Mesendoderm (in vitro differentiated cells): ENCODE data around the gene SHROOM2.

Experiments used
- DNase-seq: peaks from one replicate; pipeline ENCODE4 v3.0.0; 2013
- H2AK5ac ChIP-seq: 2 replicates; pipeline ENCODE4 v1.6.1; 2013; ENCODE audit warnings: low read length, inconsistent platforms
- H2BK120ac ChIP-seq: 2 replicates; pipeline ENCODE4 v1.6.1; 2013; ENCODE audit warnings: low read depth, mild to moderate bottlenecking, low read length, moderate library complexity, mixed read lengths
- H2BK15ac ChIP-seq: replicated peaks from 2 replicates; pipeline ENCODE4 v1.6.1; 2013; ENCODE audit warnings: low read depth, mild to moderate bottlenecking, moderate library complexity
- H2BK5ac ChIP-seq: 2 replicates; pipeline ENCODE4 v1.6.1; 2013; ENCODE audit warnings: low read length, inconsistent platforms
- H3K18ac ChIP-seq: 2 replicates; pipeline ENCODE4 v1.6.1; 2013; ENCODE audit warnings: mild to moderate bottlenecking, low read length, mixed read lengths
- H3K23ac ChIP-seq: one replicate; pipeline ENCODE4 v1.6.1; 2013; ENCODE audit warnings: low read length
- H3K27ac ChIP-seq: 2 replicates; pipeline ENCODE4 v1.5.1; 2013; ENCODE audit warnings: low read depth, mild to moderate bottlenecking, inconsistent platforms, low read length, moderate library complexity
- H3K27me3 ChIP-seq: 2 replicates; pipeline ENCODE4 v1.6.1; 2013; ENCODE audit warnings: low read length, control low read depth, mild to moderate bottlenecking, inconsistent platforms; ENCODE audit not compliant: insufficient read depth, poor library complexity
- H3K36me3 ChIP-seq: 2 replicates; pipeline ENCODE4 v1.6.1; 2013; ENCODE audit warnings: low read length, inconsistent platforms; ENCODE audit not compliant: control insufficient read depth, insufficient read depth
- H3K4ac ChIP-seq: one replicate; pipeline ENCODE4 v1.6.1; 2013; ENCODE audit warnings: low read depth, mild to moderate bottlenecking, low read length, moderate library complexity
- H3K4me1 ChIP-seq: 2 replicates; pipeline ENCODE4 v1.6.1; 2013; ENCODE audit warnings: low read depth, low read length, inconsistent platforms; ENCODE audit not compliant: control insufficient read depth
- H3K4me2 ChIP-seq: 2 replicates; pipeline ENCODE4 v1.6.1; 2013; ENCODE audit warnings: low read length
- H3K4me3 ChIP-seq: 2 replicates; pipeline ENCODE4 v1.5.1; 2013; ENCODE audit warnings: mild to moderate bottlenecking, low read length
- H3K56ac ChIP-seq: one replicate; pipeline ENCODE4 v1.6.1; 2013; ENCODE audit warnings: low read length
- H3K79me1 ChIP-seq: 2 replicates; pipeline ENCODE4 v1.6.1; 2013; ENCODE audit warnings: low read length, inconsistent platforms
- H3K79me2 ChIP-seq: 2 replicates; pipeline ENCODE4 v1.6.1; 2013; ENCODE audit warnings: mild to moderate bottlenecking, low read length; ENCODE audit not compliant: control insufficient read depth, insufficient read depth
- H3K9ac ChIP-seq: 2 replicates; pipeline ENCODE4 v1.6.1; 2013; ENCODE audit warnings: low read length, inconsistent platforms
- H4K5ac ChIP-seq: one replicate; pipeline ENCODE4 v1.6.1; 2013; ENCODE audit warnings: low read length
- H4K8ac ChIP-seq: one replicate; pipeline ENCODE4 v1.6.1; 2013; ENCODE audit warnings: low read depth, mild to moderate bottlenecking, control low read depth, low read length, moderate library complexity
- WGBS: extraction: QIAGEN DNeasy Blood & Tissue Kit; methylation state at CpG from one replicate; pipeline ENCODE4 v1.1.7; 2013; ENCODE audit warnings: low lambda C conversion rate, missing lambda C conversion rate; ENCODE audit not compliant: insufficient coverage; ENCODE audit errors: extremely low coverage; 5-methylcytosine and 5-hydroxymethylcytosine counted together

The SHROOM2 gene

DNA sequence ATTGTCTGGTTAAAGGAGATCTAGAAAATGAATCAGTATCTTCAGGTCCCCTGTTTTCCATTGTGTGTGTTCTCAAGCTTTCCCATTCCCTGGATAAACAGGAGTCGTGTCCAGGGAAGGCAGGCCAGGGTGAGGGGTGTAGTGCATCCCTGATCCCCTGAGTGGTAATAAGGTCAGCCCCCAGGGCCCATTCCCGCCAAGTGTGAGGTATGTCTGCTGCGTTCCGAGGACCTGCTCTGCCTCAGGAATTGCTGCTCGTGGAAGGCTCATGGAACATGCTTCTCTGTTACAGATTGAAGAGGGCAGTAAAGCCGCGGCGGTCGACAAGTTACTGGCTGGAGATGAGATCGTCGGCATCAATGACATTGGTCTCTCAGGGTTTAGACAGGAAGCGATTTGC is 87.1 kb downstream of the SHROOM2 start:
- Histone ChIP-seq H3K9ac (no peak overlapping the region), H4K5ac (no peak overlapping the region), H3K4me3 (no peak overlapping the region), H3K4me1 (no peaks in the 10 kb centered on the region), H2BK120ac (no peak overlapping the region), H3K18ac (no peak overlapping the region), H3K79me1 (no peaks in the 10 kb centered on the region), H3K56ac (no peak overlapping the region), H3K4ac (no peak overlapping the region), H2AK5ac (no peak overlapping the region), H2BK5ac (no peak overlapping the region), H2BK15ac (no peak overlapping the region), H3K27ac (no peak overlapping the region), H4K8ac (no peak overlapping the region), H3K4me2 (no peak overlapping the region), H3K36me3 (no peaks in the 10 kb centered on the region), H3K79me2 (no peaks in the 10 kb centered on the region), H3K23ac (no peak overlapping the region), H3K27me3 (no peaks in the 10 kb centered on the region)
- no CpG with 5 or more reads among the region's 12 CpGs for WGBS
- no peak for DNase-seq

DNA sequence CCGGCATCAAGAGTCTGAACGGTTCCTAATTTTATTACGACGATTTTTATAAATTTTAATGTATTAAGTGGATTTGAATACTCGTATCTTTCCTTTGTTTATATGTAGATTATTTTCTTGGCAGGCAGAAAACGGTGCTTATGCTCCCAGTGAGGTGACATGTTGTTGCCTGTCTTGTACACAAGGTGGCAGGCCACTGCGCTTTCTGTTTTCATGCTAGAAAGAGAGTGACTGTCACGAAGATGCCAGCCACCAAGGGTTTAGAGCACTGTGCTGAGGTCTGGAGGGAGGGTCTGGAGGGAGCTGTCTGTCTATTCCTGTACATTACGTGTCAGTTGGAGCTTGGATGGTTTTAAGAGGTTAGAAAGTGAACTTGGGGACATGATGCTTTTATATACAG is 87.7 kb downstream of the SHROOM2 start:
- WGBS: no CpG with 5 or more reads among the region's 9 CpGs

DNA sequence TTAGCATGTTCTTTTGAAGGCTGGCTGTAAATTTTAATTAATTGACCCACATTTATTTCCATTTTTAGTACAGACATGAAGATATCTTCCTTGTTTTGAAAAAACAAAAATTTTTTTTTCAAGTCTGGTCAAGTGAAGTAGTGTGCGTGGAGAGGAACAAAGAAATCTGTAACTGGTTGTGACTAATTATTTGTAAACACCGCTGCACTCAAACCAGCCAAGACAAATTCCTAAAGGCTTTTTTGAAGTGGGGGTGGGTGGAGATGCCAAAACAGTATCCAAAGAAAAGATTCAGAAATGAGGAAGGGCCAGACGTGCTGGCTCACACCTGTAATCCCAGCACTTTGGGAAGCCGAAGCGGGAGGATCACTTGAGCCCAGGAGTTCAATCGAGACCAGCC is 88.3 kb downstream of the SHROOM2 start:
- Histone ChIP-seq H3K4me1 (no peaks in the 10 kb centered on the region), H2BK120ac (no peak overlapping the region), H4K5ac (no peak overlapping the region), H2AK5ac (no peak overlapping the region), H3K36me3 (no peaks in the 10 kb centered on the region), H3K18ac (no peak overlapping the region), H3K27ac (no peak overlapping the region), H3K79me1 (no peaks in the 10 kb centered on the region), H3K4me3 (no peak overlapping the region), H3K9ac (no peak overlapping the region), H3K4me2 (no peak overlapping the region), H2BK5ac (no peak overlapping the region), H3K56ac (no peak overlapping the region), H3K23ac (no peak overlapping the region), H4K8ac (no peak overlapping the region), H3K79me2 (no peaks in the 10 kb centered on the region), H2BK15ac (no peak overlapping the region), H3K4ac (no peak overlapping the region), H3K27me3 (no peaks in the 10 kb centered on the region)
- no peak for DNase-seq
- WGBS: no CpG with 5 or more reads among the region's 6 CpGs

More for the DNA sequence above, 87.7 kb downstream of the SHROOM2 start:
- peak; percentile 66 for DNase-seq
- no peak overlapping the region for H2BK15ac ChIP-seq
- no peak overlapping the region for H3K27ac ChIP-seq
- H3K23ac ChIP-seq: no peak overlapping the region
- no peaks in the 10 kb centered on the region for H3K4me1 ChIP-seq
- H3K18ac ChIP-seq: no peak overlapping the region
- no peak overlapping the region for H3K4me2 ChIP-seq
- no peak overlapping the region for H2BK5ac ChIP-seq
- no peak overlapping the region for H3K4me3 ChIP-seq
- H3K9ac ChIP-seq: no peak overlapping the region
- no peaks in the 10 kb centered on the region for H3K36me3 ChIP-seq
- H4K8ac ChIP-seq: no peak overlapping the region
- no peaks in the 10 kb centered on the region for H3K79me1 ChIP-seq
- H3K27me3 ChIP-seq: no peaks in the 10 kb centered on the region
- H2AK5ac ChIP-seq: no peak overlapping the region
- H4K5ac ChIP-seq: no peak overlapping the region
- H3K56ac ChIP-seq: no peak overlapping the region
- no peak overlapping the region for H2BK120ac ChIP-seq
- no peaks in the 10 kb centered on the region for H3K79me2 ChIP-seq
- no peak overlapping the region for H3K4ac ChIP-seq

DNA sequence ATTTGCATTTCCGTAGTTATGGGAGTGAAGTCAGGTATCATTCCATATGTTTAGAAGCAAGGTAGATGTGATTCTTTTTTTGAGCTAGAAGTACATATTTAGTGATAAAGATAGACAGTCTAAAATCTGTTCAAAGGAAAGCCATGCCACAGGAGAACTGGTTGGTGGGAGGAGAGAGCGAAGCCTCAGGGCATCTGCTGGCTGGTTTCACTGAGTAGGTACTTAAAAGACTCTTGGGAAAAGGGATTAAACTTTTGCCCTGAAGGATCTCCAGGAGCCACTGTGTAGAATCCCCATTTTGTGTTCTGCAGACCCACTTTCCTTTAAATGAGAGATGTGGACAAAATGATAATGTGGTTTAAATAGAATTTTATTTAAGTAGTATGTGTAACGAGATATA is 89.6 kb downstream of the SHROOM2 start:
- no peak overlapping the region for H3K9ac ChIP-seq
- no peak overlapping the region for H3K4ac ChIP-seq
- no peak overlapping the region for H3K23ac ChIP-seq
- no peaks in the 10 kb centered on the region for H3K79me1 ChIP-seq
- no peak overlapping the region for H4K5ac ChIP-seq
- H3K4me1 ChIP-seq: no peaks in the 10 kb centered on the region
- no peak overlapping the region for H2BK5ac ChIP-seq
- no peak overlapping the region for H3K18ac ChIP-seq
- DNase-seq: no peak
- no CpG with 5 or more reads among the region's 3 CpGs for WGBS
- H3K56ac ChIP-seq: no peak overlapping the region
- no peak overlapping the region for H2BK15ac ChIP-seq
- H2AK5ac ChIP-seq: no peak overlapping the region
- no peak overlapping the region for H2BK120ac ChIP-seq
- H3K27ac ChIP-seq: no peak overlapping the region
- H3K4me3 ChIP-seq: no peak overlapping the region
- H3K36me3 ChIP-seq: no peaks in the 10 kb centered on the region
- H3K4me2 ChIP-seq: no peak overlapping the region
- no peak overlapping the region for H4K8ac ChIP-seq
- H3K79me2 ChIP-seq: no peaks in the 10 kb centered on the region
- no peaks in the 10 kb centered on the region for H3K27me3 ChIP-seq

- WGBS: no CpG with 5 or more reads among the region's 4 CpGs
- Histone ChIP-seq H3K79me2 (no peaks in the 10 kb centered on the region), H3K36me3 (no peaks in the 10 kb centered on the region)
Observed at GRCh38 chrX:9876201-9876600, 90.0 kb downstream of the SHROOM2 start.

DNA sequence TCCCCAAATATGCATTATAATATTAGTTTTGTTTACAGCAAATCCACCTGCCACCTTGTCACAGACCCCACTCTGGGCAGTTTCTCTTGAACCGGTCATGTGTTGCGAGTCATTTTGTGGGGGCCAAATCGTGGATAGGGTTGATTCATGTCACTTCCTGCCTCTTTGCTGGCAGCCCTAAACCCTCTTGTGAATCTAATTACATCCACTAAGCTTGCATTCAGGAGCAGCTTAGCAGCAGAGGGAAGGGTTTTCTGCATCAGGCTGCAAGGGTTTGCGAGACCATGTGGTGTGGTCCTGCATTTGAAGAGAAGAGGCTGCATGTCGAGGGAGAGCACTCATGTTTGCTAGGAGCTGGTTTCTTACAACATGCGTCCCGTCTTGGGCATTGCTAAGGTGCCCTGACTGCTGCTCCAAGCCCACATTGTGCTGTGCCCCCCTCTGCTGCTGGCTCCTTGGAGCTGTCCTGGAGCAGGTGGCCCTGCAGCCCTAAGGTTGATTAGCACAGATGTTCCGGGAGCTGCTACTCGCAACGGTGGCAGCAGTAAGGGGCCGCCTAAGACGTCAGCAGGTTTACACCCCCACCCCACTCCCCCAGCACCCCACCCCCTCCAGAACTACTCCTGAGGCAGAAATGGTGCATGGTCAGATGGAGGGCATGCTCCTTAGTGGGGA is 92.1 kb downstream of the SHROOM2 start:
- no peaks in the 10 kb centered on the region for H3K36me3 ChIP-seq
- H3K4me3 ChIP-seq: no peak overlapping the region
- no peak overlapping the region for H3K9ac ChIP-seq
- H3K18ac ChIP-seq: no peak overlapping the region
- WGBS: no CpG with 5 or more reads among the region's 12 CpGs
- H3K79me2 ChIP-seq: no peaks in the 10 kb centered on the region
- H3K4me1 ChIP-seq: no peaks in the 10 kb centered on the region
- no peak overlapping the region for H3K23ac ChIP-seq
- H2AK5ac ChIP-seq: no peak overlapping the region
- no peak overlapping the region for H4K8ac ChIP-seq
- H3K27me3 ChIP-seq: no peaks in the 10 kb centered on the region
- H3K4ac ChIP-seq: no peak overlapping the region
- H3K27ac ChIP-seq: no peak overlapping the region
- no peak overlapping the region for H2BK5ac ChIP-seq
- no peak overlapping the region for H4K5ac ChIP-seq
- H3K56ac ChIP-seq: no peak overlapping the region
- H2BK15ac ChIP-seq: no peak overlapping the region
- no peak overlapping the region for H3K4me2 ChIP-seq
- H3K79me1 ChIP-seq: no peaks in the 10 kb centered on the region
- no peak for DNase-seq
- no peak overlapping the region for H2BK120ac ChIP-seq

More at GRCh38 chrX:9876201-9876600, 90.0 kb downstream of the SHROOM2 start:
- Histone ChIP-seq H3K27me3 (no peaks in the 10 kb centered on the region), H3K18ac (no peak overlapping the region), H2AK5ac (no peak overlapping the region), H3K4me1 (no peaks in the 10 kb centered on the region), H3K27ac (no peak overlapping the region), H3K4me3 (no peak overlapping the region), H4K5ac (no peak overlapping the region), H3K23ac (no peak overlapping the region), H3K56ac (no peak overlapping the region), H2BK15ac (no peak overlapping the region), H3K4me2 (no peak overlapping the region), H2BK5ac (no peak overlapping the region), H3K79me1 (no peaks in the 10 kb centered on the region), H3K9ac (no peak overlapping the region), H3K4ac (no peak overlapping the region), H4K8ac (no peak overlapping the region), H2BK120ac (no peak overlapping the region)
- no peak for DNase-seq
